ENCODE measurements around the gene PTGR3.

DNA sequence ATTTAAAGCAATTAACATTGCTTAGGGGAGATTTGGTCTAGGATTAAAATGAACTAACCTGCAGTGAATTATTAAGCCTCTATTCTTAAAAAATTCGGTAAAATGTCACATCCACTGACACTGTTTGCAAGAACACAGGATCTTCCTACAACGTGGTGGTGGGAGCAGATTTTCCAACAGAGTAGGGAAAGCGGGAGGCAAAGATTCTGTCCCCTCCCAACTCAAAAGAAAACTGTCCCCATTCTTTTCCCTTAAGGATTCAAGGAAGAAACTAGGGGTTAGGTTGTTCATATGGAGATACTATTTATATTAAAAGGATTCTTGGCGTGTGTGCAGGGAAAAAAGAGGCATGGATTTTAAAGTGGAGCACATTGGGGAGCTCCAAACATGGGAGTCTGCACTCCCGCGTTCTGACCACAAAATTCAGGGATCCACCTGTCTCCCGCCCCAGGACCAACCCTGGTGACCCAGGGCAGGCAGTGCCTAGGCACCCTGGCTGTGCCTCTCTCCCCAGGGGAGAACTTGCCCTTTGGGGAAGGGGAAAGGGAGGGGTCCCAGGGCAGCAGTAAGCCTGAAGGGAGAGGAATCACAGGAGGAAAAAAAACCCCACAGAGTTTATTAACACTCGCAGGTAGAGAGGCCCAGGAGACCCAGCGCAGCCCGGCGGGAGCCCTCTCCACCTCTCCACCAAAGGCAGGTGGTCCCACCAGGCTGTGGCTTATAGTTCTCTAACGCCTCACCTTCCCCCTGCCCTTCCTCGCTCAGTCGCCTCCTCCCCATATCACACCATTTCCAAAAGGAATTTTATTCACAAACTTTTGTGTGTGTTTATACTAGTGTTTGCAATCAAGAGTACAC lies 2.3 kb downstream of the PTGR3 start:
- TF ChIP-seq POLR2A (IDR thresholded peaks at IDR 0.05) = no peak
- TF ChIP-seq, protein P1, sequence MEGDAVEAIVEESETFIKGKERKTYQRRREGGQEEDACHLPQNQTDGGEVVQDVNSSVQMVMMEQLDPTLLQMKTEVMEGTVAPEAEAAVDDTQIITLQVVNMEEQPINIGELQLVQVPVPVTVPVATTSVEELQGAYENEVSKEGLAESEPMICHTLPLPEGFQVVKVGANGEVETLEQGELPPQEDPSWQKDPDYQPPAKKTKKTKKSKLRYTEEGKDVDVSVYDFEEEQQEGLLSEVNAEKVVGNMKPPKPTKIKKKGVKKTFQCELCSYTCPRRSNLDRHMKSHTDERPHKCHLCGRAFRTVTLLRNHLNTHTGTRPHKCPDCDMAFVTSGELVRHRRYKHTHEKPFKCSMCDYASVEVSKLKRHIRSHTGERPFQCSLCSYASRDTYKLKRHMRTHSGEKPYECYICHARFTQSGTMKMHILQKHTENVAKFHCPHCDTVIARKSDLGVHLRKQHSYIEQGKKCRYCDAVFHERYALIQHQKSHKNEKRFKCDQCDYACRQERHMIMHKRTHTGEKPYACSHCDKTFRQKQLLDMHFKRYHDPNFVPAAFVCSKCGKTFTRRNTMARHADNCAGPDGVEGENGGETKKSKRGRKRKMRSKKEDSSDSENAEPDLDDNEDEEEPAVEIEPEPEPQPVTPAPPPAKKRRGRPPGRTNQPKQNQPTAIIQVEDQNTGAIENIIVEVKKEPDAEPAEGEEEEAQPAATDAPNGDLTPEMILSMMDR (IDR thresholded peaks at IDR 0.05) = no peak

All from body of pancreas (tissue), 4 donors.